Mesenchymal stem cell (in vitro differentiated cells and primary cell): Measurements from ENCODE around the gene TMEM11.
A peak's percentile ranks its signal among the peaks of the same experiment; 100 is the strongest.

Experiments used
- DNase-seq: peaks from one replicate; pipeline ENCODE4 v3.0.0-alpha.2; 2013
- H2AFZ ChIP-seq: one replicate; pipeline ENCODE4 v1.6.1; 2013; ENCODE audit warnings: low read depth, mild to moderate bottlenecking, control low read depth, inconsistent platforms, low read length, moderate library complexity
- H2AK5ac ChIP-seq: 2 replicates; pipeline ENCODE4 v1.6.1; 2013; ENCODE audit warnings: low read length, moderate library complexity, mild to moderate bottlenecking, inconsistent platforms; ENCODE audit not compliant: severe bottlenecking
- H2BK120ac ChIP-seq: one replicate; pipeline ENCODE4 v1.6.1; 2013; ENCODE audit warnings: low read depth, mild to moderate bottlenecking, inconsistent platforms, low read length, moderate library complexity
- H2BK12ac ChIP-seq, 2 experiments: one replicate each; pipeline ENCODE4 v1.6.1; 2013; ENCODE audit warnings: inconsistent platforms in 2 of 2, low read length in 2 of 2, mild to moderate bottlenecking in 2 of 2, moderate library complexity in 2 of 2, control low read depth in 1 of 2
- H2BK15ac ChIP-seq: one replicate; pipeline ENCODE4 v1.6.1; 2013; ENCODE audit warnings: mild to moderate bottlenecking, low read depth, inconsistent platforms; ENCODE audit not compliant: poor library complexity, severe bottlenecking
- H2BK5ac ChIP-seq: 2 replicates; pipeline ENCODE4 v1.6.1; 2013; ENCODE audit warnings: low read depth, mild to moderate bottlenecking, low read length, control low read depth, inconsistent platforms; ENCODE audit not compliant: poor library complexity, severe bottlenecking
- H3K14ac ChIP-seq, 2 experiments: one replicate each; pipeline ENCODE4 v1.6.1; 2013; ENCODE audit warnings: inconsistent platforms in 2 of 2, low read length in 2 of 2, control low read depth in 1 of 2, mild to moderate bottlenecking in 1 of 2, moderate library complexity in 1 of 2
- H3K18ac ChIP-seq, 2 experiments: one replicate each; pipeline ENCODE4 v1.6.1; 2013; ENCODE audit warnings: inconsistent platforms in 2 of 2, low read length in 2 of 2, control low read depth in 1 of 2, low read depth in 1 of 2, mild to moderate bottlenecking in 1 of 2
- H3K23ac ChIP-seq, 2 experiments: one replicate each; pipeline ENCODE4 v1.6.1; 2013; ENCODE audit warnings: inconsistent platforms in 2 of 2, low read length in 2 of 2, mild to moderate bottlenecking in 2 of 2, moderate library complexity in 2 of 2, control low read depth in 1 of 2
- H3K27ac ChIP-seq: 2 replicates; pipeline ENCODE4 v1.5.1; 2013; ENCODE audit warnings: mild to moderate bottlenecking, moderate library complexity, low read length, control low read depth, inconsistent platforms; ENCODE audit not compliant: poor library complexity, severe bottlenecking
- H3K27me3 ChIP-seq, 2 experiments: 2 replicates each; pipeline versions ENCODE4 v1.6.1 to v1.7.0; 2013; ENCODE audit warnings: low read length in 2 of 2, mild to moderate bottlenecking in 2 of 2, moderate library complexity in 2 of 2, control low read depth in 1 of 2, inconsistent platforms in 1 of 2; ENCODE audit not compliant: control insufficient read depth in 1 of 2, insufficient read depth in 1 of 2
- H3K36me3 ChIP-seq, 2 experiments: 2 replicates each; pipeline versions ENCODE4 v1.6.1 to v1.7.0; 2013; ENCODE audit warnings: low read length in 2 of 2, control low read depth in 1 of 2, inconsistent platforms in 1 of 2, low read depth in 1 of 2, mild to moderate bottlenecking in 1 of 2; ENCODE audit not compliant: insufficient read depth in 2 of 2, control insufficient read depth in 1 of 2
- H3K4ac ChIP-seq, 2 experiments: one replicate each; pipeline ENCODE4 v1.6.1; 2013; ENCODE audit warnings: inconsistent platforms in 2 of 2, low read length in 2 of 2, mild to moderate bottlenecking in 2 of 2, moderate library complexity in 2 of 2, control low read depth in 1 of 2, low read depth in 1 of 2
- H3K4me1 ChIP-seq: 2 replicates; pipeline ENCODE4 v1.6.1; 2013; ENCODE audit warnings: low read depth, low read length, control low read depth; ENCODE audit not compliant: control insufficient read depth, insufficient read depth
- H3K4me2 ChIP-seq: 2 replicates; pipeline ENCODE4 v1.6.1; 2013; ENCODE audit warnings: low read length, mild to moderate bottlenecking, inconsistent platforms; ENCODE audit not compliant: poor library complexity, severe bottlenecking
- H3K4me3 ChIP-seq, 2 experiments: 2 replicates each; pipeline versions ENCODE4 v1.5.1 to v1.7.0; 2013; ENCODE audit warnings: low read length in 2 of 2, mild to moderate bottlenecking in 2 of 2, control low read depth in 1 of 2, low read depth in 1 of 2; ENCODE audit not compliant: insufficient read depth in 1 of 2
- H3K79me1 ChIP-seq: replicated peaks from 2 replicates; pipeline ENCODE4 v1.6.1; 2013; ENCODE audit warnings: mild to moderate bottlenecking, control low read depth, low read length, inconsistent platforms; ENCODE audit not compliant: poor library complexity, severe bottlenecking
- H3K9ac ChIP-seq: 2 replicates; pipeline ENCODE4 v1.7.0; 2013; ENCODE audit warnings: mild to moderate bottlenecking, low read length, moderate library complexity
- H3K9me3 ChIP-seq: 2 replicates; pipeline ENCODE4 v1.7.0; 2013; ENCODE audit warnings: mild to moderate bottlenecking, low read length; ENCODE audit not compliant: control insufficient read depth
- H4K8ac ChIP-seq: one replicate; pipeline ENCODE4 v1.6.1; 2013; ENCODE audit warnings: inconsistent platforms, mild to moderate bottlenecking, low read length, moderate library complexity
- H4K91ac ChIP-seq: one replicate; pipeline ENCODE4 v1.6.1; 2013; ENCODE audit warnings: mild to moderate bottlenecking, low read length, inconsistent platforms
- WGBS: methylation state at CpG from one replicate; pipeline ENCODE4 v1.1.7; 2013; ENCODE audit warnings: mixed read lengths; 5-methylcytosine and 5-hydroxymethylcytosine counted together

TMEM11 gene

DNA sequence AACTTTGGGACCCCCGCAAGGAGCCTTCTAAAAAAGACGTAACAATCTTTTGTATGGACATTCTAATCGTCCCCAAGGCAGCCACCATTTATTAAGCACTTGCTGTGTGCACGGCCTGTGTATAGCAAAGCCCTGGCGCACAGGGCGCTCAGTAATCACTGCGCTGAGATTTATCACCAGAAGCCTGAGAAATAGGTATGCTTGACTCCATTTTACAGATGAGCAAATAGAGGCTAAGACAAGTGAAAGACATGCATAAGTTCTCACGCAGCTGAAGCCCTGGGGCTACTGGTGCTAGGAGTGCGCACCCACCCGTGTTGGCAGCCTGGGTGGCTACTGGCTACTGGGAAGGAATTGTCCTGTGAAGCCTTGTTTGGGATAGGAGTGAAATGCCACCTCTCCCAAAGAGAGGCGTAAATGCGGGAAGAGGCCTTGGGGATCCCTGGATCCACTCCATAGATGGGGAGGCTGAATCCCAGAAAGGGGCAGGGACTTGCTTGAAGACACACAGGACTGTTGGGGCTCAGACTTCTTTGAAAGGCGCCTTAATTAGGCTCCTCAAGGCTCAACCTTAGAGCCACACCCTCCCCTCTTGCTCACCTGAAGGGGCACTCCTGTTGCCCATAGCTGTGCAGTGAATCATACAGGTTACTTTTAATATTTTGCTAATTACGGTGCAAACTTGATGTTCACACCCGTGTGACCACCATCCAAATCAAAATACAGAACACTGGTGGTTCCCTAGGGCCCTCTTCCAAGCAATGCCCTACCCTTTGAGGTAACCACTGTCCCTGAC lies 39.9 kb upstream of the TMEM11 start:
- Histone ChIP-seq H3K79me1 (peaks cover 17% of the 10 kb centered on the region), H3K36me3 (peaks cover 0 to 3% of the 10 kb centered on the region in 2 experiments), H2BK120ac (no peak overlapping the region), H3K4me3 (peak overlapping the region; percentile 76), H3K9me3 (no peaks in the 10 kb centered on the region), H2AK5ac (peak overlapping the region; percentile 19), H3K14ac (no peak overlapping the region), H3K18ac (peak overlapping the region; percentile 37 to 41), H3K27me3 (no peaks in the 10 kb centered on the region), H3K4me2 (peak overlapping the region; percentile 89), H2BK5ac (no peak overlapping the region), H3K4ac (peak overlapping the region in 1 of 2 experiments; percentile 11), H3K4me1 (peaks cover 17% of the 10 kb centered on the region), H2BK15ac (peak overlapping the region; percentile 63), H4K8ac (peak overlapping the region; percentile 77), H3K9ac (peak overlapping the region; percentile 86), H2BK12ac (peak overlapping the region; percentile 11 to 67), H2AFZ (no peak overlapping the region), H3K23ac (no peak overlapping the region), H4K91ac (peak overlapping the region; percentile 80), H3K27ac (no peak overlapping the region)
- 48% methylated on average over 15 of the region's 15 CpGs for WGBS
- no peak for DNase-seq

DNA sequence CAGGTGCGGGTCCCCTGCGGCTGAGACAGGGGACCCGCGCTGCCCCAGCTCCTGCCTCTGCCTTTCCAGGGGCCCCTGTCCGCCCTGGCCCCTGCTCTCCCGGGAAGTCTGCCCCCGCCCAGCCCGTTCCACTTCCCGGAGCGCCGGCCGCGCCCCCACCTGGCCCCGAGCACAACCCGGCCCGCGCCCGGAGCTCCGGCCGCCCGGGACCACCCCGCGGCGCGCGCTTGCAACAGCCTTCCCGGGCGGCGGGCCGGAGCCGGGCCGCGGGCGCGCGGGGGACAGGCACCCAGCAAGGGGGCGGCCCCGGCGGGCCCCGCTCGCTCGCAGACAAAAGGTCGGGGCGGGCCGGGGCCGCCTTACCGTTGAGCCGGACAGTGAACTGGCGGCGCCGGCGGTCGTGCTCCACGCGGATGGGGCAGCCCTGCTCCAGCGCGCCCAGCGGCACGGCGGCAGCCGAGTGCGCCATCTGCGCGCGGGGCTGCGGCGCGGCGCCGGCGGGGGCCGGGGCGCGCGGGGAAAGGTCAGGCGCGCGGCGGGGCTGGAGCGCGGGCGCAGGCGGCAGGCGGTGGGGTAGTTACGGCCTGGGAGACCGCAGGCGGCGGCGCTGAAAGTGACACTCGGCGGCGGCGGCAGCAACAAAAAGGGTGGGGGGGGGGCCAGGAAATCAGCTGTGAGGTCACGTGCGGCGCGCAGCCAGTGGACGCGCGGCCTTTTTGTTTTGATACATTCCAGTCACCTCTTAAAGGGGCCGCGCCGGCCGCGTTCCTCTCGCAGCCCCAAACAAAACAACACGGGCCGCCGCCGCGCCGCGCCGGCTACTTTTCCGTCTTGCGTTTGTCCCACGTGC lies 39.1 kb upstream of the TMEM11 start, which contains the start of gene NATD1:
NATD1 (minus strand) TSS at position 615 of the 850 bp plus-strand sequence; CDS start at position 469, 146 bp downstream.
- Histone ChIP-seq H3K4me1 (peaks cover 17% of the 10 kb centered on the region), H2BK15ac (peak within 1 kb of the TSS; percentile 75), H2BK120ac (no peak within 1 kb of the TSS), H2BK5ac (no peak within 1 kb of the TSS), H3K4me2 (peak within 1 kb of the TSS; percentile 89), H3K27me3 (no peaks in the 10 kb centered on the region), H3K36me3 (peaks cover 0 to 3% of the 10 kb centered on the region in 2 experiments), H3K9me3 (no peaks in the 10 kb centered on the region), H4K8ac (peak within 1 kb of the TSS; percentile 77), H3K27ac (no peak within 1 kb of the TSS), H2AK5ac (peak within 1 kb of the TSS; percentile 19), H4K91ac (peak within 1 kb of the TSS; percentile 80), H3K4me3 (peak within 1 kb of the TSS; percentile 76 to 79), H3K14ac (no peak within 1 kb of the TSS), H3K23ac (peak within 1 kb of the TSS in 1 of 2 experiments; percentile 37), H3K9ac (peak within 1 kb of the TSS; percentile 86), H3K4ac (peak within 1 kb of the TSS in 1 of 2 experiments; percentile 11), H2AFZ (peak within 1 kb of the TSS; percentile 84), H2BK12ac (peak within 1 kb of the TSS; percentile 19 to 67), H3K18ac (peak within 1 kb of the TSS; percentile 41 to 68), H3K79me1 (peaks cover 17% of the 10 kb centered on the region)
- under 1% methylated on average over 87 of the region's 117 CpGs for WGBS
- DNase-seq: peak; percentile 82

DNA sequence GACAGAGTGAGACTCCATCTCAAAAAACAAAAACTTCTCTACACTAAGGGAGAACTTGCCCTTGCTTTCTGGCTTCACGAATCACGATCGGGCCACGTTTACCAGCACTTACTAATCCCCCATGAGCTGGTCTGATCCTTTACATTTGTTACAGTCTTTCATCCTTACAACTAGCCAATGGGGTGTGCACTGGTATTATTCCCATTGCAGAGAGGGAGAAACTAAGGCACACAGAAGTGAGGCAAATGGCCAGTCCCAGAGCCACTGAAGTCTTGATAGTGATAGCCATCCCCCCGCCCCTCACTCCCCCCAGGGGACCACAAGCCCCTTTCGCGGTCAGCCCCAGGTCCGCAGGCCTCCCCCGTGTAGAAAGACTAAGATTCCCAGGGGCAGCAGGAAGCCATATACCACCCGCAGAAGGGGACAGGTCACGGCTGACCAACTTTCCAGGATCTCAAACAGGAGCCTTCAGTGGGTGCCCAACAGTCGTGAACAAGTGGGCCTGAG lies 38.4 kb upstream of the TMEM11 start:
- H2BK12ac ChIP-seq: peak overlapping the region in 1 of 2 experiments; percentile 19
- peak overlapping the region; percentile 76 to 79 for H3K4me3 ChIP-seq
- peak overlapping the region; percentile 88 for H3K4me2 ChIP-seq
- WGBS: 38% methylated on average over 12 of the region's 12 CpGs
- peaks cover 17% of the 10 kb centered on the region for H3K4me1 ChIP-seq
- no peak overlapping the region for H3K14ac ChIP-seq
- H3K9me3 ChIP-seq: no peaks in the 10 kb centered on the region
- no peak overlapping the region for H2BK5ac ChIP-seq
- no peak overlapping the region for H4K91ac ChIP-seq
- no peak overlapping the region for H3K4ac ChIP-seq
- no peak overlapping the region for H3K27ac ChIP-seq
- H3K18ac ChIP-seq: no peak overlapping the region
- no peak overlapping the region for H3K23ac ChIP-seq
- DNase-seq: no peak
- peak overlapping the region; percentile 83 for H3K9ac ChIP-seq
- H3K27me3 ChIP-seq: no peaks in the 10 kb centered on the region
- peak overlapping the region; percentile 75 for H2BK15ac ChIP-seq
- H2AK5ac ChIP-seq: no peak overlapping the region
- peaks cover 17% of the 10 kb centered on the region for H3K79me1 ChIP-seq
- peaks cover 0 to 9% of the 10 kb centered on the region in 2 experiments for H3K36me3 ChIP-seq
- H2BK120ac ChIP-seq: no peak overlapping the region
- no peak overlapping the region for H4K8ac ChIP-seq
- no peak overlapping the region for H2AFZ ChIP-seq
